GM18868 (cell line): ENCODE results near the gene C14orf93.

Experiments
- ATAC-seq: cut with Tn5 transposase; IDR thresholded peaks from one replicate; pipeline ENCODE4 v1.9.1; 2021; ENCODE audit warnings: mild to moderate bottlenecking, moderate library complexity; ENCODE audit not compliant: unreplicated experiment

Gene C14orf93, protein sequence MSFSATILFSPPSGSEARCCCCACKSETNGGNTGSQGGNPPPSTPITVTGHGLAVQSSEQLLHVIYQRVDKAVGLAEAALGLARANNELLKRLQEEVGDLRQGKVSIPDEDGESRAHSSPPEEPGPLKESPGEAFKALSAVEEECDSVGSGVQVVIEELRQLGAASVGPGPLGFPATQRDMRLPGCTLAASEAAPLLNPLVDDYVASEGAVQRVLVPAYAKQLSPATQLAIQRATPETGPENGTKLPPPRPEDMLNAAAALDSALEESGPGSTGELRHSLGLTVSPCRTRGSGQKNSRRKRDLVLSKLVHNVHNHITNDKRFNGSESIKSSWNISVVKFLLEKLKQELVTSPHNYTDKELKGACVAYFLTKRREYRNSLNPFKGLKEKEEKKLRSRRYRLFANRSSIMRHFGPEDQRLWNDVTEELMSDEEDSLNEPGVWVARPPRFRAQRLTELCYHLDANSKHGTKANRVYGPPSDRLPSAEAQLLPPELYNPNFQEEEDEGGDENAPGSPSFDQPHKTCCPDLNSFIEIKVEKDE

GRCh38 chr14:23009939-23010726, at the start of gene C14orf93:
Gene C14orf93, minus strand, starts transcription at chr14:23010143. Its CDS starts 11,120 bp downstream, at chr14:22999023.
- ATAC-seq: peak; percentile 40

DNA sequence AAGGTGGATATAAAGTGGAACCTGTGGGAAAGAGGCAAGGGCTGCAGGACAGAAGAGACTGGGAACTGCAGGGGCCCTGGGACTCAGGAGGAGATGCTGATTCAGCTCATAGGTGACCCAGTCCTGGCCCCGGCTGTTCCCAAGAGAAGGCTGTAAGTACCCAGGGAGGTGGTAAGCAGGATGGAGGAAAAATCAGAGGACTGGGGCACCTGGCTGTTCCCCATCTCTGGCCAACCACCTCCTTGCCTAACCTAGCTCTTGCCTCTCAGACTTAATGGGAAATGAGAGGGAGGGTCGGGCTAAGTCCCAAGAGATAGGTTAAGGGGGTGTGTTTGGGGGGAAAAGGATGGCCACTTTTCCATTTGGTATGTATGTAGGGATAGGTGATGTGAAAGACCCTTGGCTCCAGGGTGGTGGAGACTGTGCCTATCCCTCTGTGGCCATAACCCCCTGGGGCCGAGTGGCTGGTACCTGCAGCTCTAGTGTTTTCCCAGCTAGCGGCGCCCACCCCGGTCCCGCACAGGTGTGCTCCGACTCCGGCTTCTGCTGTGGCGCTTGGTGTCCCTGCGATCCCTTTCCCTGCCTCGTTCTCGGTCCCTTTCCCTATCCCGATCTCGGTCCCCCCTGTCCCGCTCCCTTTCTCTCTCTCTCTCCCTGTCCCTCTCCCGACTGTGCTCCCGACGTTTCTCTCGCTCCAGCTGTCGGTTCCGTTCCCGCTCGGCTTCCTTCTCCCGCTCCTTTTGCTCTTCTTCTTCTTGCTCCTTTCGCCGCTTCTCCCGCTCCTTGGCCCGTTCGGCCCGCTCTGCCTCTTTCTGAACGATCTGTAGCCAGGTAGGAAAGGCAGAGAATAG, 48.9 kb upstream of the C14orf93 start:
- ATAC-seq: no peak

DNA sequence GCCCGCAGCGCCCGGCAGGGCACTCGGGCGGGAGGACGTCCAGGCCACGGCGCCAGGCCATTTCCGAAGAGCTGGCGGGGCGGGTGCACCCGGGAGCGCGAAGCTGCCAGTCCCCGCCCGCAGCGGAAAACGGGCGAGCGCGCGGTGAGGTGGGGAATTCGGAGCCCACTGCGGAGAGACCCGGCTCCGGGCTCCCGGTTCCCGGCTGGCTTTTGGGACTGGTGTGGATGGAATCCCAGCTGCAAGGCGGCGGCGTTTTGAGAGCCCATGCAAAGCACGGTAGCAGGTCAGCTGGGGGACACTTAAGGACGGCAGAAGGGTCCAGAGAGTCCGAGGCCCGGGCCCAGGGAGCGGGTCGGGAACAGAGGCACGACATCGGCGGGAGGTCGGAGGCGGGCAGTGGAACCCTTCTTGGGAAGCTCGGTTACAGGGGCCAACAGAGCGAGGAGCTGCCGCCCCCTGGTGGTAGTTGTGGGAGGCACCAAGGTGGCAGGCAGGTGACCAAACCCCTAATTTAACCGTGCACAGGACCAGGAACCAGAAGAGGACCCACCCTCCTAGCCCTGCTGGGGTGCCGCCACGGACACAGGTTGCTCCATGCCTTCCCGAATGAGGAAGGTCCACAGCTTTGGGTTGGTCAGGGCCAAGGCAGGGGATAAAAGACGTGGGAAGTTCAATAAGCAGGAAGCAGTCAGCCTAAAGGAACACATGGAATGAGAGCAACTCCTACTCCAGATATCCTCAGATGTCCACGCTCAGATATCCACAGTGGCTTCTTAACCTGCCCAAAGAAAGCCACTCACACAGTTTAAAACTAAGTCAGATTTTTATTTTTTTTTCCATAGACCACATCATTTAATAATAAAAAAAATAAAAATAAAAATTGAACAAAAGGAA, 48.1 kb upstream of the C14orf93 start:
- ATAC-seq: peak; percentile 58

- ATAC-seq: peak; percentile 56
These were observed 47.2 kb upstream of the C14orf93 start, which contains the start of gene CDH24 for GRCh38 chr14:23056956-23057756. Gene CDH24, minus strand, starts transcription at chr14:23057520. Its CDS starts 1,787 bp downstream, at chr14:23055733.

- ATAC-seq: peak; percentile 66
These were observed 46.4 kb upstream of the C14orf93 start for GRCh38 chr14:23056145-23056955.

DNA sequence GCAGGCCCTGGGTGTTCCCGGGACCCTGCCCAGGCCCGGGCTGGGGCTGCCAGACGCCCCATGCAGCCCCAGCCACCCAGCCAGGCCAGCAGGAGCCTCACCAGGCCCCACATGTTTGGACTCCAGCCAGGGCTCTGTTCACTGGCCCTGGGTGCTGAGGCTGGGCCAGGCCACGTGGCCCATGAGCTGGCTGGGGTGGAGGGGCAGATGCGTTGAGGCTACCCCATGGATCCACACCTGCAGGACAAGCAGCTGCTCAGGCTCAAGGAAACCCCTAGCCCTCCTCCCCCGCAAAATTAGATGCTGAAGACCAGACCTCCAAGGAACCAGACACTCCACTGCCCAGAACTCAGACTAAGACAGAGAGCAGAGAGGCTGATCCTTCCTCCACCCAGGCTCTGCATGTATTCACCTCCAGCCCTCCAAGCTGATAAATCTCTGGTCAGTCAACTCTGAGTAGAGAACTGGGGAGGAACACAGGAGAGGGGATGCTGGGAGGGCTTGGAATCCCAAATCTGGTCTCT, 45.7 kb upstream of the C14orf93 start:
- ATAC-seq: no peak

- ATAC-seq: no peak
These were observed 45.2 kb upstream of the C14orf93 start for GRCh38 chr14:23055147-23055550.

GRCh38 chr14:23054000-23054811, 44.3 kb upstream of the C14orf93 start:
- no peak for ATAC-seq

DNA sequence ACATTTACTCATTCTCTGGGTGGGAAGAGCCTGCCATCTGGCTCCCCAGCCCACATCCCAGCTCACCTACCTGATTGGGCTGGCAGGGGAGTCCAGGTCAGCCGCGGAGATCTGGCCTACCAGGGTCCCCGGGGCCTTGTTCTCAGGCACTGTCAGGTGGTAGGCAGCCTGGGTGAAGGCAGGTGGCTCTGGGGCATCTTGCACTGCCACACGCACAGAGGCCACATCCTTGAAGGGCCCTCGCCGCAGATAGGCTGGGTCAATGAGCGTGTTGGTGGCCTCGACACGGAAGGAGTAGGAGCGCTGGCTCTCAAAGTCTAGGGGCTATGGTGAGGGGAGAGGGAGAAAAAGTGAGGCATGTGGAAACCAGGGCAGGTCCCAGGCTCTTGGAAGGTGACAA, 43.5 kb upstream of the C14orf93 start:
- ATAC-seq: no peak

- ATAC-seq: no peak
These were observed 42.7 kb upstream of the C14orf93 start for GRCh38 chr14:23052671-23053070.

DNA sequence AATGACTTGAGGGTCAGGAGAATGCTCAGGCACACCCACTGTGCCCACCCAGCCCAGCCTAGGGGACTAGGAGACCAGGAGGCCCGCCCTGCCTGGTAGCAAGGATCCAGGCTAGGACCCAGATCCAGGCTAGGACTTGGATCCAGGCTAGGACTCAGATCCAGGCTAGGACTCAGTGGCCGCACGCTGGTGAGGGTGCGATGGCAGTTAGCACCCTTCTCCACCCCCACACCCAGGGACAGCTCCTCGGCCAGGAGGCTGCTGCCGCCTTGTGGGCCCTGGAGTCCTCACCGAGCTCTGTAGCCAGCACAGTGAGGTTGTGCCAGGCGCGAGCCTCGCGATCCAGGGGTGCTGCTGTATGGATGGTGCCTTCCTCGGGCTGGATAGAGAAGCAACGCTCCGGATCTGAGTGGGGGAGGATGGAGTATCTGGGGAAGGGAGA, 42.3 kb upstream of the C14orf93 start:
- no peak for ATAC-seq

DNA sequence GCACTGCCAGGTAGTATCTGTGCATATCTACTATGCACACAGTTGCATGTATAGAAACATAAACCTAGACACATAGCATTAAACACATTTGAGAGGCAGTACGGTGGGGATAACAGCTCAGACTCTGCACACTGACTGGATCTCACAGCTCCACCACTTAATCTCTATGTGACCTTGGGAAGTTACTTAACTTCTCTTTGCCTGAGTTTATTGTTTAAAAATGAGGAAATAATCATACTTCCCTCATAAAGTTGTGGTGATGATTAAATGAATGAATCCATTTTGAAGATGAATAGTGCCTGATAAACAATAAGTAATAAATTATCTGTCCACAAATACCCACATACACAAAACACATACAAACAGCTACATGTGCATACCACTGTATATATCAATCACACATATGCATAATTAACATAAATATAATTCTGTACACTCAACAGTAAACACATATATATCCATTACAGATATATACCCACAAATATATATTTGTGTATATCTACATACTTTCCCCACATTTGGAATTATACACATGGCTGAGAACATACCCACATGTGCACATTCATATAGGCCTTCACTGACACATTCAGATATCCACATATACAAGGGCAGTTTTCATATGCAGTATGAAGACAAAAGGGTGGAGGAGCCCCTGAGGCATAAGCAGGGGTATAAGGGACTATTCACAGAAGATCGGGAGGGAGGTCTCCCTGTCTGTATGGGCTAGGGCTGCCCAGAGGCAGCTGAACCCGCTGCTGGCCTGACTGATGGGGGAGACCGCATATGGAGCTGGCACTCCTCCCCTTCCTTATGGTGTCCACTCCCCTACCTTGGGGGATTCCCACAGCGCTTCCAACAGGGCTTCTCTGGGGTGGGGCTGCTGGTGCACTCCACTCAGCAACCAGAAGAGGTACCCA, 41.5 kb upstream of the C14orf93 start:
- ATAC-seq: no peak

DNA sequence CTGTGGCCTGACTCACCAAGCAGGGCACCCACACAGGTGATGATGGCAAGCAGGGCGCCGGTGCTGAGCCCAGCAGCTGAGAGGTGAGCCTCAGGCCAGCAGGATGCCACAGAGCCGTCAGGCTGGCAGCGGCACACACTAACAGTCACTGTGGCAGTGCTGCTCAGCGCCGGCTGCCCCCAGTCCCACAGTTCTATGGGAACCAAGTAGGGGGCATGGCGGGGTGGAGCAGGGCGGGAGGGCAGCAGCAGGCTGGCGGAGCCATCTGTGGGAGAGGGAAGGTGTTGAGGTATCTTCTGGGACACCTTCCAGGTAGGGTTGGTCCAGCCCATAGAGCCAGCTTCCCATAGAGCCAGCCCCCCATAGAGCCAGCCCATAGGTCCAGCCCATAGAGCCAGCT, 39.1 kb upstream of the C14orf93 start:
- ATAC-seq: no peak

GRCh38 chr14:23047751-23048693, 38.1 kb upstream of the C14orf93 start:
- no peak for ATAC-seq
